Measurements from ENCODE around the gene ASXL1.
"Not testable (repeated sequence)": the region's sequence is repeated elsewhere in the genome, so short reads cannot be mapped to it uniquely, and the experiment has no call there.

The ASXL1 gene

DNA sequence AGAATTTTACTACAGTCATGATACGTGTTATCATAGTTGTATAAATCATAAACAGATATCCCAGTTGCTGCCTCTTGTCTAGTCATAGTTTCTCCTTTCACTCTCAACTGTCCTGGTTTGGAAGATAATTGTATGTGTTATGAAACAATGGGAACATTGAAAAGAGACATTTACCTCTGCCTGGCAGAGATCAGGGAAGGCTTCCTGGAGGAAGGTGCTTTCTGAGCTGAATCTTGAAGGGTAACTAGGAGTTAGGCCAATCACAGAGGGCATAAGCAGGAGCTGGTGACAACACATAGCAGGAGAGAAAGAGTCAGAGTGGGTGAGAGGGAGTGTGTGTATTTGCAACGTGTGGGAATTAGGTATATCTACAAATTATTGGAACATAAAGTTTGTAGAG lies 5.4 kb downstream of the ASXL1 start:
- no peak for DNase-seq

DNA sequence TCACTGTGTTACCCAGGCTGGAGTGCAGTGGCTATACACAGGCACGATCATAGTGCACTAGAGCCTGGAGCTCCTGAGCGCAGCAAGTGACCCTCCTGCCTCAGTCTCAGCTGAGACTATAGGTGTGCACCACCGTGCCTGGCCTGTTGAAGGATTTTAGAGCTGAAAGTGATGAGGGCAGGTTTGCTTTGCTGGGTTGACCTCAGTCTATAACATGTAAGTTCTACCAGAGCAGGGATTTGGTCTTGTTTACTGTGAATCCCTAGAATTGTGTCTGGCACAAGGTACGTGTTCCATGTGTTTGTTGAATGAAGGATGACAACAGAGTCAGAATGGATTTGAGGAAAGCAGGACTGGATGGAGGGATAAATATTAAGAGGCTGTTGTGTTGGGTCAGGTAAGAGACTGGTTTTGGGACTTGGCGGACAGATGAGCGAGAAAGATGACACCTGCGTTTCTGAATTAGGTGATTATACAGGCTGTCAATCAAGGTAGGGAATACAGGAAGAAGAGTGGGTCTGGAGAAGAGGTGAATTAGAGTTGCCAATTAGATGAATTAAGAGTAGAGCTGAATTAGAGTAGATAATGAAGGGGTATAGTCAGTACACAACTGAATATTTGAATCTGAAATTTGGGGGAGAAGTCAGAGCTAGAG lies 6.5 kb downstream of the ASXL1 start:
- no peak for DNase-seq

DNA sequence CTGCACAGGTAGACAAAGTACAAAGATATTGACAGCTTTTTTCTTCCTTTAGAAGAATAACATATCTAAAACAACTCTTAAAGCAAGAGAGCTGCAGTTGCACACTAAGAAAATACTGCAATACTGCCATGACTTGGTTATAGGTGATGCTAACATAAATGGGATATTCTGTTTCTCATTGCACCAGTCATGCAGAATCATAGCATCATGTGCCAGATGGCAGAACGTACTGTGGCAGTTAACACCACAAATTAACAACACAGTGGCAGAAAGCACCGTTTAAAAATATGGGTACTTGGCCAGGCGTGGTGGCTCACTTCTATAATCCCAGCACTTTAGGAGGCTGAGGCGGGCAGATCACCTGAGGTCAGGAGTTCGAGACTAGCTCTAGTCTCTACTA lies 7.4 kb downstream of the ASXL1 start:
- DNase-seq, result no peak

DNA sequence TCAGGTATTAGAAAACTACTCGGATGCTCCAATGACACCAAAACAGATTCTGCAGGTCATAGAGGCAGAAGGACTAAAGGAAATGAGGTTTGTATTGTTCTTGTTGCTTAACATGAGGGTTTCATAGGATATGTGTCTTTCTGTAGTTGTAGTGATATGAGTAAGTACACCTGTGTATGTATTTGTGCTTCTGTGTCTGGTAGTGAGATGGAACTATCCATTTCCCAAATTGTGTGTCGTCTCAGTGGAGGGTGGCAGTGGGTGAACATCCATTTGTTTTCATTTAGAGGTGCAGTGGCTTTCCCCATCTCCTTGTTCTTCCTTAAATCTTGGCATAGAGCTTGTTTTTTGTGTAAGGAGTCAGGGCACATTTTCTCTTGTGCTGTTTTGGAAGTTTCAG lies 8.2 kb downstream of the ASXL1 start:
- DNase-seq, result no peak

DNA sequence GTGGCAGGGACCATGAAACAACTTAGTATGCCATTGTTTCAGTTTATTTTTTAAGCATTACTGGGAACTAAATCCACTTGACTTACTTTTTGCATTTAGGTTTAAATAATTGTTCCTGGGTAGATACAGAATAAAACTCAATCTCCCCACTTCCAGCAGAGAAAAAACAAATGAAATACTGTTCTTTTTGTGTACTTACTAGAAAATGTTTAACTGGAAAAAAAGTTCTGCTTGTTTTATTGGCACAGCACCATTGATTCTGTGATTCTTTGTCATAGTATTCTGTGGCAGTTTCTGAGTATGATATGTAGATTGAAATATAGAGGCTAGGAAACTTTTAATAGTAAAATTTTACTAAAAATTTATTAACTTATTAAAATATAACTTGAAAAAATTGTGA lies 10.2 kb downstream of the ASXL1 start:
- no peak for DNase-seq

DNA sequence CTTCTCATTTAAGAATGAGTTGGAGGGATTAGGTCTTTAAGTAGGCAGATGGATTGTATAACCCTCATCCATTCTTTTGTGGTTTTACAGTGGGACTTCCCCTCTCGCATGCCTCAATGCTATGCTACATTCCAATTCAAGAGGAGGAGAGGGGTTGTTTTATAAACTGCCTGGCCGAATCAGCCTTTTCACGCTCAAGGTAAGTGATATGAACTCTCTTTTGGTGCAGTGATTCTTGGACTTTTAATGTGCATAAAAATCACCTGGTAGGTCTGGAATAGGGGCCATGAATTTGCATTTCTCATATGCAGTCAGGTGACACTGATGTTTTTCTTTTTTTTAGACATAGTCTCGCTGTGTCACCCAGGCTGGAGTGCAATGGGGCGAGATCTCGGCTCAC lies 10.8 kb downstream of the ASXL1 start:
- no peak for DNase-seq

DNA sequence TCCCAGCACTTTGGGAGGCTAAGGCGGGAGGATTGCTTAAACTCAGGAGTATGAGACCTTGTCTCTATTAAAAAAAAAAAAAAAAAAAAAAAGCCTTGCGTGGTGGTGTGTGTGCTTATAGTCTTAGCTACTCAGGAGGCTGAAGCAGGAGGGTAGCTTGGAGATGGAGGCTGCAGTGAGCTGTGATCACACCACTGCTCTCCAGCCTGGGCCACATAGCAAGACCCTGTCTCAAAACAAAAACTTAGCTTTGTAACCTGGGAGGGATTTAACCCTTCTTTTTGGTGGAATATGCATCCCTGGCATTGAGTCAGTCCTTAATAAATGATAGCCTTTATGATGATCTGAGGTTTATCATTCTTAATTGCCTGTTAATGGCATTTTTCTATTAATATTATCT lies 12.8 kb downstream of the ASXL1 start:
- DNase-seq, result no peak

DNA sequence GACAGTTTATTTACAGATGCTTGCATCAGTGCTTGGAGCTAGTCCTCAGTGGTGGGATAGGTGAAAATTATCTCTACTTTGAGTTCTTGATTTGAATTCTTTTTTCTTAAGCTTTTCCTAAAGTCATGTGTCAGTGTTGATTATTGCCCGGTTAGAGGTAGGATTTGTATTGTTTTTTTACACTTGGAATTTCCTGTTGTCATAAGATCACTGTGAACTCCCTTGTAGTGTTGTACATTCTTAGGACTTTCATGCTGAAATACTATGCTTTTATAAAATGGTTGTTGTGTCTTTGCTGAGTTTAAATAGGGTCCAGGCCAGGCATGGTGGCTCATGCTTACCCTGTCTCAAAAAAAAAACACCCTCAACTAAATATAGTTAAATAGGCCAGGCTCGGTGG lies 20.3 kb downstream of the ASXL1 start:
- no peak for DNase-seq

DNA sequence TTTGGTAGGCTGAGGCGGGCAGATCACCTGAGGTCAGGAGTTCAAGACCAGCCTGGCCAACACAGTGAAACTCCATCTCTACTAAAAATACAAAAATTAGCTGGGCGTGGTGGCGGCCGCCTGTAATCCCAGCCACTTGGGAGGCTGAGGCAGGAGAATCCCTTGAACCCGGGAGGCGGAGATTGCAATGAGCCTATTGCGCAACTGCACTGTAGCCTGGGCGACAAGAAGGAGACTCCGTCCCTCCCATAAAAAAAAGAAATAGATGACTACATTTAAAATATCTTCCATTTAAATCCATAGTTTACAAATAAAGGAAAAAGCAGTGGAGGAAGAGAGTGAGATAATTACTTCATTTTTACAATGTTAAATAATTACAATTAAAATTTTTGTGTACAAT lies 21.9 kb downstream of the ASXL1 start:
- DNase-seq, result not testable (repeated sequence)

DNA sequence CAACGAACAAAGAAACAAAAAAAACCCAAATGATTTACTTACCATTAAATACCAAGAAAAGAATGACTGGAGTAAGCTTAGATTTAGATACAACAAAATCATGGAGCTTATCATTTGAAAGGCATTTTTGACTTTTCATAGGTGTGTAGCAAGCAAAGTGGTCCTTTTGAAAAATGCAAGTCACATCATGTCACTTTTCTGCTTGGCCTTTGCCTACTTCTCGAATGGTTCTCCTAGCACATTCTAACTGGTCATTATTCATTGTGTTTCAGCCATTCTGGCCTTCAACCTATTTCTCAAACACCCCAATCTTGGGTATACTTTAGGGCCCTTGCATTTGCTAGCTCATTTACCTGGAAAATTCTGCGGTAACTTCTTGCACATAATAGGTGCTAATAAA lies 22.6 kb downstream of the ASXL1 start:
- DNase-seq, result no peak

DNA sequence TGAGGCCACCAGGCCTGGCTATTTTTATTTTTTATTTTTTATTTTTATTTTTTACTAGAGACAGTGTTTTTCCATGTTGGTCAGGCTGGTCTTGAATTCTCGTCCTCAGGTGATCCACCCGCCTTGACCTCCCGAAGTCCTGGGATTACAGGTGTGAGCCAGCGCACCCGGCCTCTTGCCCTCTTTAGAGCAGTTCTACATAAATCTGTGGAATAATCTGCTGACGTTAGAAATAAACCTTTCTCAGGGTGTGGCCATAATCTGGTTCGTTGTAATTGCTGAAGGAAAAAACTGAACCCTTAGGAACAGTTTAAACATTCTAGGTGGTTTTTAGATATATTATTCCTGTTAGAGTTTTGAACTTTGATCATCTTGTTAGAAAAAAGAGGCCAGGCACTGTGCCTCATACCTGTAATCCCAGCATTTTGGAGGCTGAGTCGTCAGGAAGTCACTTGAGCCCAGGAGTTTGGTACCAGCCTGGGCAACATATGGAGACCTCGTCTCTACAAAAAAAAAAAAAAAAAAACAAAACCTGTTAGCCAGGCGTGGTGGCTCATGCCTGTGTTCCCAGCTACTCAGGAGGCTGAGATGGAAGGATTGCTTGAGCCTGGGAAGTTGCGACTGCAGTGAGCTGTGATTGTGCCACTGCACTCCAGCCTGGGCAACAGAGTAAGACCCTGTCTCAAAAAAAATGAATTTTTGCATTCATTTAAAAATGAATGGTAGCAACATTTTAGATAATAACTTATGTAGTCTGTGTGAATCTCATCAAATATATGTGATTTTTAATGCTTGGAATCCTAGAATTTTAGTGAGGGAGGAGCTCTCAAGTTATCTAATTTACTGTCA lies 24.2 kb downstream of the ASXL1 start:
- no peak for DNase-seq

DNA sequence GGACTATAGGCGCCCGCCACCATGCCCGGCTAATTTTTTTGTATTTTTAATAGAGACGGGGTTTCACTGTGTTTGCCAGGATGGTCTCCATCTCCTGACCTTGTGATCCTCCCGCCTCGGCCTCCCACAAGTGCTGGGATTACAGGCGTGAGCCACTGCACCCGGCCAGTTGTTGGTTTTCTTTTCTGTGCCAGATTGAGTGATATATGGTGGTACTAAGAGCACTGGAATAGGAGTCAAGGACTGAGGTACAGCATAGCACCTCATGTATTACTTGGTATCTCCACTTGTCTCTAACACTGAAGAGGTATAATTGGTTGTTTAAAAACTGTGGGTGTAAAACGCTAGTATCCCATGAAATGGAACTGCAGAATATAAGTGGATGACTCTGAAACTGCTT lies 25.3 kb downstream of the ASXL1 start:
- DNase-seq, result not testable (repeated sequence)

DNA sequence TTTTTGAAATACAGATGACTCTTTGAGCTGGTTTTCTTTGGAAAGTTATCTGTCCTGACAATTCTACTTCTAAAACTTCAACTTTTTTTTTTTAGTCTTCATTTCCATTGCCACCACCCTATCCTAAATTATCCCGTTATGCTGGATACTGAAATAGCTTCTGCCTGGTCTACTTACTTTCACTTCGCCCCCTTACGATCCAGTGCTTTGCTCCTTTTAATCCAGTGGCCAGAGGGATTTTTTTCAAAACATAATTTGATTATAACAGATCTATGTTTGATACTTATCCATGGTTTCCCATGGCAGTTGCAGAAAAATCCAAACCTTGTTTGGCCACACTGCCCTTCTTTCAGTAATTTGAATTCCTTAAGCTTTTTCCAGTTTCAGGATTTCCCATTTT lies 27.4 kb downstream of the ASXL1 start:
- no peak for DNase-seq

DNA sequence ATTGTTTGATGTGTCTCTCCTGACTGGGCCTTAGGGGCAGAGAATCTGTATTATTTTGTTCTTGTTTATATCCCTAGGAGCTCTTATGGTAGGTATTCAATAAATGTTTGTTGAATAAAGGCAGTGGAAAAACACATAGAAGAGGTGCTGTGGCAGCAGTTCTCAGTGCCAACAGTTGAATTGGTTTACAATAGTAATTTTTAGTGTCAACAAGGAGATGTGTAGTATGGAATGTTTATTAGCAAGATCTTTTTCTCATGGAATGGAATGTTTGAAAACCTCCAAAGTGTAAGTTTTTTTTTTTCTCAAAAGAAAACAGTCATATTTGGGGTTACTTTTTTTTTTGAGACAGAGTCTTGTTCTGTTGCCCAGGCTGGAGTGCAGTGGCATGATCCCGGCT lies 28.0 kb downstream of the ASXL1 start:
- DNase-seq, result no peak

DNA sequence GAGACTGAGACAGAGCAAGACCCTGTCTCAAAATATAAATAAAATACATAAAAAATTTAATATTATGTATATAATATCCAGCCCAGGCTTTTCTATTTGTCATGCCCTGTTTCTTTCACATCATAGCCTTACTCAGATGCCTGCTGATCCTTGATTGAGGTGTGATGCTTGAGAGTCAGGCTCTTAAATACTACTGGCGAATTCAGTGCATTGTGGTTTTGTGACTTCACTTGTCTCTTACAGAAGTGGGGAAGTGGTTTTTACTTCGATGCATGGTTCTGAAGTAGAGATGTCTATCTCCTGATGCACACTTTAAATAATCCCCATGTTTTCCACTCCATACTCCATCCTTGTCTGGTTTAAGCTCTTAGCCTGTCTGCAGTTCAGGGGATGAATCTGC lies 29.1 kb downstream of the ASXL1 start:
- DNase-seq, result no peak

DNA sequence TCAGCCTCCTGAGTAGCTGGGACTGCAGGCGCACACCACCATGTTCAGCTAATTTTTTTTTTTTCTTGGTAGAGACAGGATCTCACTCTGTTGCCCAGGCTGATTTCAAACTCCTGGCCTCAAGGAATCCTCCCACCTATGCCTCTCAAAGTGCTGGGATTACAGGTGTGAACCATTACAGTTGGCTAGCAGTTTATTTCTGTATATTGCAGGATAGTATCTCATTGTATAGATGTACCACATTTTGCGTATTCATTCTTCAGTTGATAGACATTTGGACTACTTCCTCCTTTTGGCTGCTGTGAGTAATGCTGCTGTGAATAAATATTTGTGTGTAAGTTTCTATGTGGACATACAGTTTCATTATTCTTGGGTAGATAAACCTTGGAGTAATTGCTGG lies 32.9 kb downstream of the ASXL1 start:
- no peak for DNase-seq

DNA sequence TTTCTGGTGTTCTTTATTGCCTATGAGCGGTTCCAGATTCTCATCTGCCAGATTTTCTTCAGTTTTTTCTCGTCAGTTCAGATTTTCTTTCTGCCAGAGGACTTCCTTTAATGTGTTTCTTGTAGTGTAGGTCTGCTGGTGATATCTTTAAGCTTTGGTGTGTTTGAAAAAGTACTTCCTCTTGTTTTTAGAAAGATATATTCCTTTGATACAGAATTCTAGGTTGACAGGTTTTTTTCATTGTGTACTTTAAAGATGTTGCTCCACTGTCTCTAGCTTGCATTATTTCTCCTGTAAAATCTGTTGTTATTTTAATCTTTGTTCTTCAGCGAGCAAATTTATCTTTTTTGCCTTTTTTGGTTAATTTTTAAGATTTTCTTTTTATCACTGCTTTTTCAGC lies 36.9 kb downstream of the ASXL1 start:
- no peak for DNase-seq

DNA sequence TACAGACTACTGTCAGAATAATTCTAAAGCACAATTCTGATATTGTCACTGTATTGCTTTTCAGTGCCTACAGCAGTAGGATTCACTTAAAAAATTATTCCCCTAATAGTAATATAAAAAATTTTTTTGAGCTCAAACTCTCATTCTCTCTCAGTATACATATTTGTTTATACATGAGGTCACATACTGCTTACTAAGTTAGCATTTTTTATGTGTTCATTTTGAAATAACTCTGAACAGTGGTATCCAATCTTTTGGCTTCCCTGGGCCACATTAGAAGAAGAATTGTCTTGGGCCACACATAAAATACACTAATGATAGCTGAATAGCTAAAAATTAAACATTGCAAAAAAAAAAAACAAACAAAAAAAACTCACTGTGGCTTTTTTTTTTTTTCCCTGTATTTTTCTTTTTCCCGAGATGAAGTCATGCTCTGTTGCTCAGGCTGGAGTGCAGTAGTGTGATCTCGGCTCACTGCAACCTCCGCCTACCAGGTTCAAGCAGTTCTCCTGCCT lies 38.6 kb downstream of the ASXL1 start:
- DNase-seq, result no peak

DNA sequence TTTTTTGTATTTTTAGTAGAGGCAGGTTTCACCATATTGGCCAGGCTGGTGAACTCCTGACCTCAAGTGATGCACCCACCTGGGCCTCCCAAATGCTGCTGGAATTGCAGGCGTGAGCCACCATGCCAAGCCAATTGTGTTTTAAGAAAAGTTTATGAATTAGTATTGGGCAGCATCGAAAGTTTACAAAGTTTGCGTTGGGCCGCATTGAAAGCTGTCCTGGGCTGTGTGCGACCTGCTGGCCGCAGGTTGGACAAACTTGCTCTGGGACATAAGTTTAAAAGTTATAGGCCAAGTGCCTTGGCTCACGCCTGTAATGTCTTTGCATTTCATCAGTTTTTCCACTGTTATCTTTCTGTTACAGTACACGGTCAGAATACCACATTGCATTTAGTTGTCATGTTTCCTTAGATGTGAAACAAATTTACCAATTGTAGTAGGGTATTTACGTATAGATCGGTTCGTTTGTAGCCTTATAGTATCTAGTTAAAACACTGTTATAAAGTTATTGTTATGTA lies 39.5 kb downstream of the ASXL1 start:
- no peak for DNase-seq

DNA sequence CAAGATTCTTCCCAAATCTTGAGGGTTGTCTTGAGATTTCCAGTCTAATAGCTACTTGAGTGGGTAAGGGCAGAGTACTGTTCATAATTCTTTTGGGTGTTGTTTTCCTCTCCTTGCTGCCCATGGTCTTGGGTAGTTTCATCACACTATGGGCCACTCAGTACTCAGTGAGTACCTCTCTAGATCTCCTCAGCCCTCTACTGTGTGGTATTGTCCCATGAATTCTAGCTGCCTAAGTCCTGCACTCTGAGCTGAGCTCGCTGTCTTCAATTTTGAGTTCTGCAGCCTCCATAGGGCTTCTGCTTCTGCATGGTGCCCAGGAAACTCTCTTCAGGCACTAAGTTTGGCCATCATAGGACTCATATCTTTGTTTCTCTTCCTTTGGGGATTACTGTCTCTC lies 42.3 kb downstream of the ASXL1 start:
- DNase-seq, result no peak

DNA sequence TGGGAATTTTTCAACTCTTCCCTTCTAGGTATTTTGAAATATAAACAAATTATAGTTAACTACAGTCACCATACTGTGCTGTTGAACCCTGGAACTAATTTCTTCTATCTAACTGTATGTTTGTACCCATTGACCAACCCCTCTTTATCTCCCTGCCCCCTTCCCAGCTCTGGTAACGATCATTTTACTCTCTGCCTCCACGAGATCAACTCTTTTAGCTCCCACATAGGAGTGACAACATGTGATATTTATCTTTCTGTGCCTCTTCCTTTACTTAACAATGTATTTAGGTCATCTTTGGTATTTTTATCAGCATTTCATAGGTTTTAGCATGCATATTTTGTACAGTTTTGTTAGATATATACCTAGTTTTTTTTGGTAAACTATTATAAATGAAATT lies 45.9 kb downstream of the ASXL1 start:
- DNase-seq, result no peak

DNA sequence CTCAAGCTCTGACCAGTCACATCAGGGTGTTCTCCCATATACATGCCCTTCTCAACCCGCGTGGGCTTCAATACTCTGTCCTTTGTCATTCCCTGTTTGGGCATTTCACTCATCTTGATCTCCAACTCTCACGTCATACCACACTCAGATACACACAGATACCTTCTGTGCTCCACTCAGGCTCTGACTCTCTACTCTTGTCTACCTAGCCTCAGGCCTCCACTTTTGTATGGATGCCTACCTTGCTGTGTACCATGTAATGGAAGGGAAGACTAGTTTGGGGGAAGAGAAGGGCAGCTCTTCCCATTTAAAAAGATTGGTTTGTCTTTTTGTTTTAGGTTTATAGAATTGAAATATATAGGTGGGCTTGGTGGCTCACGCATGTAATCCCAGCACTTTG lies 48.6 kb downstream of the ASXL1 start:
- no peak for DNase-seq

DNA sequence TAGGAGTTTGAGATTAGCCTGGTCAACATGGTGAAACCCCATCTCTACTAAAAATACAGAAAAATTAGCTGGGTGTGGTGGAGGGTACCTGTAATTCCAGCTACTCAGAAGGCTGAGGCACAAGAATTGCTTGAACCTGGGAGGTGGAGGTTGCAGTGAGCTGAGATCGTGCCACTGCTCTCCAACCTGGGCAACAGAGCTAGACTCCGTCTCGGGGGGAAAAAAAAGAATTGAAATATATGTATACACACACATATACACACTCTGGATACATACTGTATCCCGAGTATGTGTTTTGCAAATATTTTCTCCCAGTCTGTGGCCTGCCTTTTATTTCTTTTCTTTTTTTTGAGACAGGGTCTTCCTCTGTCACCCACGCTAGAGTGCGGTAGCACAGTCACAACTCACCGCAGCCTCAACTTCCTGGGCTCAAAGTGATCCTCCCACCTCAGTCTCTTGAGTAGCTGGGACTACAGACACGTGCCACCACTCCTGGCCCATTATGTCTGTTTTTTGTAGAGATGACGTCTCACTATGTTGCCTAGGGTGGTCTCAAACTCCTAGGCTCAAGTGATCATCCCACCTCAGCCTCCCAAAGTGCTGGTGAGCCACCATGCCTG lies 49.1 kb downstream of the ASXL1 start:
- DNase-seq, result not testable (repeated sequence)
